Upper lobe of left lung (tissue), 4 donors: ENCODE data around the gene ZNF766.

Experiments
- EP300 ChIP-seq, 4 donors: sonication (generic); formaldehyde crosslinking; IDR thresholded peaks; one replicate each; pipeline ENCODE4 v1.5.1; 2017; ENCODE audit warnings: antibody characterized with exemption in 4 of 4, control low read depth in 2 of 4
- POLR2A ChIP-seq, 4 donors: fragments of 450-650 bp; IDR thresholded peaks; one replicate each; pipeline ENCODE4 v1.5.1; 2016 to 2017; ENCODE audit warnings: antibody characterized with exemption in 4 of 4, mild to moderate bottlenecking in 2 of 4
- POLR2AphosphoS5 ChIP-seq, 2 donors: sonication (generic); formaldehyde crosslinking; IDR thresholded peaks; one replicate each; pipeline ENCODE4 v1.5.1; 2017; ENCODE audit warnings: antibody characterized with exemption in 2 of 2
- TF ChIP-seq, protein P1 (sequence below), 6 experiments: fragments of 450-650 bp in 4 of 6; fragments of 200-600 bp in 2 of 6; sonication (generic) in 2 of 6; IDR thresholded peaks; one replicate each; pipeline ENCODE4 v1.5.1; 2016 to 2019; ENCODE audit warnings: antibody characterized with exemption in 6 of 6

DNA sequence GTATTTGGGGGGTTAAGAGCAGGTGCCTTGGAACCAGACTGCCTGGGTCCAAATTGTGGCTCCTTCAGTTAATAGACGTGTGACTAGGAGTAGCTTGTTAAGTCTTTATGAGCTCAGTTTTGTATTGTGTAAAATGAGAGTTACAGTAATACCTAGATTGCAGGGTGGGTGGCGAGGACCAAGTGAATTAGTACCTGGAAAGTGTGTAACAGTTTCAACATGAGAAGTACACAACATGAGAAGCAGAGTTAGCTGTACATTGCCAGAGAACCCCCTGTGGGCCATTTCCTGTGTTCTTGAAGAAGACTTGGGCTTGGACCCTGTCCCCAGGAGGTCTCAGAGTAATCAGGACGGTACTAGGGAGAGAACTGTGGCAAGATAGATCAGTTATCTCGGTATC is 42.7 kb upstream of the ZNF766 start:
- TF ChIP-seq POLR2AphosphoS5 (IDR thresholded peaks at IDR 0.05): no peak
- TF ChIP-seq, protein P1, sequence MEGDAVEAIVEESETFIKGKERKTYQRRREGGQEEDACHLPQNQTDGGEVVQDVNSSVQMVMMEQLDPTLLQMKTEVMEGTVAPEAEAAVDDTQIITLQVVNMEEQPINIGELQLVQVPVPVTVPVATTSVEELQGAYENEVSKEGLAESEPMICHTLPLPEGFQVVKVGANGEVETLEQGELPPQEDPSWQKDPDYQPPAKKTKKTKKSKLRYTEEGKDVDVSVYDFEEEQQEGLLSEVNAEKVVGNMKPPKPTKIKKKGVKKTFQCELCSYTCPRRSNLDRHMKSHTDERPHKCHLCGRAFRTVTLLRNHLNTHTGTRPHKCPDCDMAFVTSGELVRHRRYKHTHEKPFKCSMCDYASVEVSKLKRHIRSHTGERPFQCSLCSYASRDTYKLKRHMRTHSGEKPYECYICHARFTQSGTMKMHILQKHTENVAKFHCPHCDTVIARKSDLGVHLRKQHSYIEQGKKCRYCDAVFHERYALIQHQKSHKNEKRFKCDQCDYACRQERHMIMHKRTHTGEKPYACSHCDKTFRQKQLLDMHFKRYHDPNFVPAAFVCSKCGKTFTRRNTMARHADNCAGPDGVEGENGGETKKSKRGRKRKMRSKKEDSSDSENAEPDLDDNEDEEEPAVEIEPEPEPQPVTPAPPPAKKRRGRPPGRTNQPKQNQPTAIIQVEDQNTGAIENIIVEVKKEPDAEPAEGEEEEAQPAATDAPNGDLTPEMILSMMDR (IDR thresholded peaks at IDR 0.05): no peak
- TF ChIP-seq EP300 (IDR thresholded peaks at IDR 0.05): no peak
- no peak for TF ChIP-seq POLR2A (IDR thresholded peaks at IDR 0.05)
